Liver (tissue), 9 donors: ENCODE results near the gene RGL1. TPM values are rescaled to one million over a fixed set of nuclear protein-coding genes. Genes with fewer than 3 reads are reported as not detected.

ENCODE experiments used
- DNase-seq: peaks from one replicate; pipeline ENCODE4 v3.0.0-alpha.2; 2017; ENCODE audit warnings: low spot score
- H3K27ac ChIP-seq, 2 donors: one replicate each; pipeline ENCODE4 v1.7.0; 2013; ENCODE audit warnings: inconsistent platforms in 2 of 2, low read length in 2 of 2, control low read depth in 1 of 2, low read depth in 1 of 2, mild to moderate bottlenecking in 1 of 2
- H3K27me3 ChIP-seq, 4 donors: one replicate each; pipeline versions ENCODE4 v1.6.1 to v1.7.0; 2013; ENCODE audit warnings: low read length in 3 of 4, inconsistent platforms in 1 of 4, mild to moderate bottlenecking in 1 of 4, moderate library complexity in 1 of 4; ENCODE audit not compliant: control insufficient read depth in 4 of 4, insufficient read depth in 4 of 4
- H3K36me3 ChIP-seq, 4 donors: one replicate each; pipeline versions ENCODE4 v1.6.1 to v1.7.0; 2013; ENCODE audit warnings: low read length in 3 of 4, mild to moderate bottlenecking in 3 of 4, low read depth in 1 of 4, moderate library complexity in 1 of 4; ENCODE audit not compliant: control insufficient read depth in 4 of 4, insufficient read depth in 3 of 4
- H3K4me1 ChIP-seq, 4 donors: one replicate each; pipeline versions ENCODE4 v1.6.1 to v1.7.0; 2013; ENCODE audit warnings: low read length in 3 of 4, mild to moderate bottlenecking in 3 of 4, moderate library complexity in 1 of 4; ENCODE audit not compliant: control insufficient read depth in 4 of 4, insufficient read depth in 4 of 4
- H3K4me3 ChIP-seq, 3 donors: one replicate each; pipeline versions ENCODE4 v1.6.1 to v1.7.0; 2013; ENCODE audit warnings: low read length in 3 of 3, control low read depth in 1 of 3, low read depth in 1 of 3, mild to moderate bottlenecking in 1 of 3
- H3K9ac ChIP-seq, 2 donors: one replicate each; pipeline ENCODE4 v1.7.0; 2013; ENCODE audit warnings: low read length in 2 of 2, mild to moderate bottlenecking in 2 of 2, moderate library complexity in 2 of 2, control low read depth in 1 of 2, low read depth in 1 of 2
- H3K9me3 ChIP-seq, 4 donors: one replicate each; pipeline versions ENCODE4 v1.6.1 to v1.7.0; 2013; ENCODE audit warnings: low read length in 3 of 4; ENCODE audit not compliant: control insufficient read depth in 4 of 4
- ATF3 ChIP-seq: IDR thresholded peaks from 2 replicates; pipeline ENCODE4 v1.6.1; 2016; ENCODE audit warnings: antibody characterized with exemption
- EGR1 ChIP-seq, 2 donors: IDR thresholded peaks; 2 replicates each; pipeline ENCODE4 v1.6.1; 2016 to 2018; ENCODE audit warnings: antibody characterized with exemption in 2 of 2, low read depth in 2 of 2
- FOXA1 ChIP-seq: IDR thresholded peaks from 2 replicates; pipeline ENCODE4 v1.6.1; 2016; ENCODE audit warnings: antibody characterized with exemption
- FOXA2 ChIP-seq: IDR thresholded peaks from 2 replicates; pipeline ENCODE4 v1.6.1; 2016; ENCODE audit warnings: antibody characterized with exemption
- GABPA ChIP-seq, 2 donors: IDR thresholded peaks in 1 of 2; conservative IDR thresholded peaks in 1 of 2; 2 replicates each; pipeline ENCODE4 v1.6.1; 2016; ENCODE audit warnings: antibody characterized with exemption in 2 of 2, mild to moderate bottlenecking in 1 of 2, moderate library complexity in 1 of 2
- HNF4G ChIP-seq: IDR thresholded peaks from 2 replicates; pipeline ENCODE4 v1.6.1; 2016; ENCODE audit warnings: antibody characterized with exemption
- JUND ChIP-seq, 2 donors: IDR thresholded peaks; 2 replicates each; pipeline ENCODE4 v1.6.1; 2016; ENCODE audit warnings: antibody characterized with exemption in 2 of 2
- MAX ChIP-seq: IDR thresholded peaks from 2 replicates; pipeline ENCODE4 v1.6.1; 2016; ENCODE audit warnings: antibody characterized with exemption
- NR2F2 ChIP-seq: IDR thresholded peaks from 2 replicates; pipeline ENCODE4 v1.6.1; 2016; ENCODE audit warnings: antibody characterized with exemption
- RAD21 ChIP-seq, 2 donors: IDR thresholded peaks; 2 replicates each; pipeline ENCODE4 v1.6.1; 2016; ENCODE audit warnings: antibody characterized with exemption in 2 of 2, mild to moderate bottlenecking in 2 of 2
- REST ChIP-seq: IDR thresholded peaks from 2 replicates; pipeline ENCODE4 v1.6.1; 2016; ENCODE audit warnings: antibody characterized with exemption, mild to moderate bottlenecking
- SP1 ChIP-seq: IDR thresholded peaks from 2 replicates; pipeline ENCODE4 v1.6.1; 2018; ENCODE audit warnings: antibody characterized with exemption, mild to moderate bottlenecking
- TAF1 ChIP-seq: conservative IDR thresholded peaks from 2 replicates; pipeline ENCODE4 v1.6.1; 2016; ENCODE audit warnings: antibody characterized with exemption, mild to moderate bottlenecking
- YY1 ChIP-seq: IDR thresholded peaks from 2 replicates; pipeline ENCODE4 v1.6.1; 2016; ENCODE audit warnings: antibody characterized with exemption, mild to moderate bottlenecking
- ZBTB33 ChIP-seq: IDR thresholded peaks from 2 replicates; pipeline ENCODE4 v1.6.1; 2016; ENCODE audit warnings: antibody characterized with exemption
- WGBS: extraction: QIAGEN DNeasy Blood & Tissue Kit; methylation state at CpG from one replicate; pipeline ENCODE4 v1.1.7; 2013; 5-methylcytosine and 5-hydroxymethylcytosine counted together
- polyA plus RNA-seq, 2 donors: library from polyadenylated mRNA; stranded (reverse) in 1 of 2; unstranded in 1 of 2; fragments of 200-250 nt in 1 of 2; fragments of >200 nt in 1 of 2; fragmentation: Nextera tagmentation in 1 of 2; extraction: Ambion mirVana in 1 of 2; gene quantifications; one replicate each; pipeline versions ENCODE4 v1.2.1 to v1.2.3, GENCODE V29; 2013 to 2015
- total RNA-seq, 2 donors: library from RNA; depleted of rRNA; stranded (reverse); fragments of >200 nt; gene quantifications; one replicate each; pipeline ENCODE4 v1.2.3, GENCODE V29; 2014
- donor health status: healthy.
- donor health status: healthy.
- donor health status: healthy.
- donor health status: healthy.
- donor health status: healthy.

The RGL1 gene
- total and polyA plus RNA-seq, 4 donors, result 3.9 to 15.3 (median 8.9) TPM

- no peak for TF ChIP-seq RAD21 (IDR thresholded peaks at IDR 0.05)
- TF ChIP-seq REST, result no peak
- TF ChIP-seq JUND (IDR thresholded peaks at IDR 0.05), result no peak
- TF ChIP-seq GABPA (IDR thresholded peaks at IDR 0.05 in 1 of 2, conservative IDR thresholded peaks at IDR 0.05 in 1 of 2), result no peak
- TF ChIP-seq HNF4G, result no peak
- TF ChIP-seq ZBTB33, result no peak
- TF ChIP-seq FOXA1, result no peak
- TF ChIP-seq TAF1, result no peak
- TF ChIP-seq EGR1 (IDR thresholded peaks at IDR 0.05; ENCODE audit: low read depth in 2 of 2), result no peak
- TF ChIP-seq ATF3, result no peak
- no peak for TF ChIP-seq FOXA2
- TF ChIP-seq SP1, result no peak
- no peak for TF ChIP-seq NR2F2
- TF ChIP-seq MAX, result no peak
- Histone ChIP-seq H3K9ac (no peak overlapping the region), H3K9me3 (no peaks in the 10 kb centered on the region), H3K4me3 (no peak overlapping the region), H3K27me3 (no peaks in the 10 kb centered on the region), H3K27ac (no peak overlapping the region), H3K4me1 (no peaks in the 10 kb centered on the region), H3K36me3 (no peaks in the 10 kb centered on the region)
- WGBS, result 85% methylated on average over 5 of the region's 5 CpGs
- no peak for DNase-seq
These were observed 156.2 kb downstream of the RGL1 start for GRCh38 chr1:183961132-183961531.

GRCh38 chr1:183962903-183963302, 158.0 kb downstream of the RGL1 start:
- no peak for TF ChIP-seq JUND (IDR thresholded peaks at IDR 0.05)
- no peak for TF ChIP-seq YY1
- H3K4me3 ChIP-seq, result no peak overlapping the region
- no peaks in the 10 kb centered on the region for H3K27me3 ChIP-seq
- H3K36me3 ChIP-seq, result no peaks in the 10 kb centered on the region
- no peak overlapping the region for H3K27ac ChIP-seq
- WGBS, result 95% methylated on average over 3 of the region's 3 CpGs
- no peaks in the 10 kb centered on the region for H3K4me1 ChIP-seq
- DNase-seq, result no peak
- H3K9me3 ChIP-seq, result no peaks in the 10 kb centered on the region
- no peak overlapping the region for H3K9ac ChIP-seq
